Measurements from ENCODE around the gene MYEOV.
A peak's percentile ranks its signal among the peaks of the same experiment; 100 is the strongest.

The MYEOV gene

DNA sequence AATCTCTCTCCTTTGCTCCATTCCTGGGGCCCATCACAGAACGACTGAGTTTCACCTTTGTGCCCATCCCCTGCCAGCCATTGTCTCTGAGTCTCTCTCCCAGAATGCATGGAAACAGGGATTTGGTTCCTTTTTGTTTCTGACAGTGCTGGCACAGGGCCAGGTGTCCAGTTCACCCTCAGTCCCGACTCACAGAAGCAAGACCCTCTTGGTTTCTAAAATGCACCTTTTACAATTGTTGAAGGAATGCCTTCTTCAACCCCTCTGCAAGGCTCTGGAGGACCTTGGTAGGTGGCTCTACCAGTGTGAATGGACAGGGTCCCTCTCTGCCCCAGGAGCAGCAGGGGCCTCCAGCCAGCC, 5.1 kb upstream of the MYEOV start:
- in situ Hi-C loops (cut with MboI; ENCODE audit: low pct_unique_long_range_greater_than_20kb, low sequenced_read_pairs, unreplicated experiment) = no loop called here
- TF ChIP-seq, protein P1, sequence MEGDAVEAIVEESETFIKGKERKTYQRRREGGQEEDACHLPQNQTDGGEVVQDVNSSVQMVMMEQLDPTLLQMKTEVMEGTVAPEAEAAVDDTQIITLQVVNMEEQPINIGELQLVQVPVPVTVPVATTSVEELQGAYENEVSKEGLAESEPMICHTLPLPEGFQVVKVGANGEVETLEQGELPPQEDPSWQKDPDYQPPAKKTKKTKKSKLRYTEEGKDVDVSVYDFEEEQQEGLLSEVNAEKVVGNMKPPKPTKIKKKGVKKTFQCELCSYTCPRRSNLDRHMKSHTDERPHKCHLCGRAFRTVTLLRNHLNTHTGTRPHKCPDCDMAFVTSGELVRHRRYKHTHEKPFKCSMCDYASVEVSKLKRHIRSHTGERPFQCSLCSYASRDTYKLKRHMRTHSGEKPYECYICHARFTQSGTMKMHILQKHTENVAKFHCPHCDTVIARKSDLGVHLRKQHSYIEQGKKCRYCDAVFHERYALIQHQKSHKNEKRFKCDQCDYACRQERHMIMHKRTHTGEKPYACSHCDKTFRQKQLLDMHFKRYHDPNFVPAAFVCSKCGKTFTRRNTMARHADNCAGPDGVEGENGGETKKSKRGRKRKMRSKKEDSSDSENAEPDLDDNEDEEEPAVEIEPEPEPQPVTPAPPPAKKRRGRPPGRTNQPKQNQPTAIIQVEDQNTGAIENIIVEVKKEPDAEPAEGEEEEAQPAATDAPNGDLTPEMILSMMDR (IDR thresholded peaks at IDR 0.05; ENCODE audit: extremely low read depth, insufficient read depth, missing control alignments) = no peak

DNA sequence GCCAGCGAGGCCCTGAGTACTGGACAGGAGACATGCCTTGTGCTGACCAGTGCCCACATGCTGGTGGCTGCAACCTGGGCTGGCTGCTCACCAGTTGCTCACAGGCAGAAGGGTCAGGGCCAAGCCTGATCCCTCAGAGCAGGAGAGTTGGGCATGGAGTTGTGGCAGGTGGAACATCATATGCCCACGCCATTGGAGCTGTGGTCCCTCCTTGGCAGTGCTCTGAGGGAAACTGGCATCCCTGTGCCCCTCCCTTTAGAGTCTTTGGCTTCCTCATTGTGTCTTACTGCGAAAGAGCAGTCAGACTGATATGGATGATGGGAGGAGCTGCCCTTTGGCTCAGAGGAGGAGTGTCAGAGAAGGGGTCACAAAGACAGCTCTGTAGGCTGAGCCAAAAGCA, 3.1 kb upstream of the MYEOV start:
- TF ChIP-seq, protein P1 (IDR thresholded peaks at IDR 0.05; ENCODE audit: extremely low read depth, insufficient read depth, missing control alignments) = no peak
- DNase-seq (ENCODE audit: low spot score) = no peak
- in situ Hi-C loops (cut with MboI; ENCODE audit: low pct_unique_long_range_greater_than_20kb, low sequenced_read_pairs, unreplicated experiment) = no loop called here

More for the DNA sequence above, 5.1 kb upstream of the MYEOV start:
- DNase-seq (ENCODE audit: low spot score) = no peak

DNA sequence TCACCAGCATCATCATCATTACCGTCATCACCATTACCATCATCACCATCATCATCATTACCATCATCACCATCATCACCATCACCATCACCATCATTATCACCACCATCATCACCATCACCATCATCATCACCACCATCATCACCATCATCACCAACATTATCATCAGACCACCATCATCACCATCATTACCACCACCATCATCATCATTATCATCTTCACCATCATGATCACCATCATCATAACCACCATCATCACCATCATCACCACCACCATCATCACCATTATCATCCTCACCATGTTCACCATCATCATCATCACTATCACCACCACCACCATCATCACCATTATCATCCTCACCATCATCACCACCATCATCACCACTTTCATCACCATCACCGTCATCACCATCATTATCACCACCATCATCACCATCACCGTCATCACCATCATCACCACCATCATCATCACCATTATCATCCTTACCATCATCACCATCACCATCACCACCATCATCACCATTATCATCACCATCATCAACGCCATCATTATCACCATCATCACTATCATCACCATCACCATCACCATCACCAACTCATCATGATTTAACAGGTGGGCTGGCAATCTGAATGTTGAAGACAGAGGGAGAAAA, 2.4 kb upstream of the MYEOV start:
- no peak for DNase-seq (ENCODE audit: low spot score)
- in situ Hi-C loops (cut with MboI; ENCODE audit: low pct_unique_long_range_greater_than_20kb, low sequenced_read_pairs, unreplicated experiment) = no loop called here
- TF ChIP-seq, protein P1 (IDR thresholded peaks at IDR 0.05; ENCODE audit: extremely low read depth, insufficient read depth, missing control alignments) = no peak

DNA sequence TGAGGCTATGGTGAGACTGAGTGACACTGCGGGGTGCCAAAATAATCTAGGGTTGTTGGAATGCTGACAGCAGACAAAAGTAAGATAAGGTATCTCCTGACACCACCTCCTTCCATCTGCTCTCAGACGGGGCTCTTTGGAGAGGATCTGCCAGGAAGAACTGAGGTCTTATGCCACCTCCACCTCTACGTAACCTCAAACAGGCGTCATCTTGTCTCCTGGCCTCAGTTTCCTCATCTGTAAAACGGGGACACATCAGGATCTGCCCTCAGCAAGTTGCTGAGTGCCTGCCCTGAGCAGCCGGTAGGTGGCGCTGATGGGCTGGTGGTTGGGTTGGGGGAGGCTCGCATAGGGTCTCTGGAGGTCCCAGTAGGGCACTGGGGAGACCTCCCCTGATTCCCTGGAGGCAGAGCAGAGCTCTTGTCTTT, 1.7 kb upstream of the MYEOV start:
- DNase-seq (ENCODE audit: low spot score) = no peak
- TF ChIP-seq, protein P1 (IDR thresholded peaks at IDR 0.05; ENCODE audit: extremely low read depth, insufficient read depth, missing control alignments) = peak; percentile 94
- in situ Hi-C loops (cut with MboI; ENCODE audit: low pct_unique_long_range_greater_than_20kb, low sequenced_read_pairs, unreplicated experiment) = no loop called here

DNA sequence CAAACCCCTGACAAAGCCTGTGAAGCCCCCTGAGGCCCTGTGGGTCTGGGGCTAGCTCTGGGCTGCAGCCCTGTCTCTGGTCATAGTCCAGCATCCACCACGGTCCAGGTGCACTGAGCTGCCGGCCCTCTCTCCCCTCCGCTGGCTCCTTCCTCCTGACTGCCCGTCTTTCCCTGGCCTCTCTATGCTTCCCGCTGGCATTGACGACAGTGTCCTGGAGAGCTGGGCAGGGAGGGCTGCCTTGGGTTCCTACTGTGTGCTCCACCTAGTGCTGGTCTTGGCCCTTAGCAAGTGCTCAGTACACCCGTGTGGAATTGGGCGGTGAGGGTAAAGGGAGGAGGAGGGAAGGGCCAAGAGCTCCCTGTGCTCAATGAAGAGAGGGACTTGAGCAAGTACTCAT, 868 bp upstream of the MYEOV start:
- in situ Hi-C loops (cut with MboI; ENCODE audit: low pct_unique_long_range_greater_than_20kb, low sequenced_read_pairs, unreplicated experiment) = no loop called here
- TF ChIP-seq, protein P1 (IDR thresholded peaks at IDR 0.05; ENCODE audit: extremely low read depth, insufficient read depth, missing control alignments) = no peak
- DNase-seq (ENCODE audit: low spot score) = no peak

DNA sequence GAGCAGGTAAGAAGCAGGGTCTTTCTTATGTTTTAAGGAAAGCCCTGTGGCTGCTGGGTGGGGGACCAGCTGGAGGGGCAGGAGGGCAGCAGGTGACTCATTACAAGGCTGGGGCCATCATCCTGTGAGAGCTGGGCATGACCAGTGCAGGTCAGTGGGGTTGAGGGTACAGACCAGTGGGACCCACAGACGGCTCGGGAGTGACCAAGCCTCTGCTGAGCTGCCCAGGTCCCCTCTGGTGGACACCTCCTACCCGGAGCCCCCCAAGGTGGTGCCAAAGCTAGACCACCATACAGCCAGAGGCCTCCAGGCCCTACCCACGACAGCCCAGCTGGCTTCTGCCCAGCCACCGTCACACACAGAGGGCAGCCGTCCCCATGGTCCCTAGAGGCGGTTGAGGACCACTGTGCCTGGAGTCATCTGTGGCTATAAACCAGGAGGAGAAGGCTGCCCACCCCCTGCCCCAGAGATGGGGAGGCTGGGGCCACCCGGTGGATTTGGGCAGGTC, 670 bp downstream of the MYEOV start:
- TF ChIP-seq, protein P1 (IDR thresholded peaks at IDR 0.05; ENCODE audit: extremely low read depth, insufficient read depth, missing control alignments) = no peak
- no peak for DNase-seq (ENCODE audit: low spot score)
- in situ Hi-C loops (cut with MboI; ENCODE audit: low pct_unique_long_range_greater_than_20kb, low sequenced_read_pairs, unreplicated experiment) = no loop called here

All from GM13977 (cell line).